ENCODE data around the gene COL23A1.

The COL23A1 gene

GRCh38 chr5:178213003-178213461 is 377.2 kb downstream of the COL23A1 start:
- DNase-seq: no peak

- peak; percentile 50 for DNase-seq
Measured at GRCh38 chr5:178212241-178213002, 377.8 kb downstream of the COL23A1 start.

GRCh38 chr5:178211095-178212048 is 378.8 kb downstream of the COL23A1 start:
- DNase-seq: no peak

- no peak for DNase-seq
Measured at GRCh38 chr5:178210686-178211085, 379.5 kb downstream of the COL23A1 start.

GRCh38 chr5:178210073-178210535 is 380.1 kb downstream of the COL23A1 start:
- DNase-seq: no peak

- DNase-seq: no peak
Measured at GRCh38 chr5:178209334-178210072, 380.7 kb downstream of the COL23A1 start.

- peak; percentile 39 for DNase-seq
Measured at GRCh38 chr5:178208540-178209227, 381.5 kb downstream of the COL23A1 start.

GRCh38 chr5:178207917-178208280 is 382.3 kb downstream of the COL23A1 start:
- no peak for DNase-seq

GRCh38 chr5:178207183-178207916 is 382.8 kb downstream of the COL23A1 start:
- DNase-seq: no peak

- no peak for DNase-seq
Measured at GRCh38 chr5:178206166-178207101, 383.8 kb downstream of the COL23A1 start.

GRCh38 chr5:178205749-178206047 is 384.5 kb downstream of the COL23A1 start:
- DNase-seq: no peak

GRCh38 chr5:178204935-178205748 is 385.1 kb downstream of the COL23A1 start:
- DNase-seq: peak; percentile 72

- DNase-seq: peak; percentile 95
Measured at GRCh38 chr5:178204182-178204934, 385.8 kb downstream of the COL23A1 start, which contains the start of gene HNRNPAB. TSS of gene HNRNPAB (plus strand) at chr5:178204533. CDS start at chr5:178204838, 305 bp downstream.

GRCh38 chr5:178203670-178204181 is 386.5 kb downstream of the COL23A1 start:
- no peak for DNase-seq

GRCh38 chr5:178202541-178202940 is 387.7 kb downstream of the COL23A1 start:
- DNase-seq: no peak

GRCh38 chr5:178201927-178202235 is 388.3 kb downstream of the COL23A1 start:
- no peak for DNase-seq

GRCh38 chr5:178201221-178201926 is 388.8 kb downstream of the COL23A1 start:
- DNase-seq: no peak

Measured in NCI-H82 (cell line).